Skeletal muscle satellite cell (primary cell): ENCODE measurements around the gene OR4B1.
"Not testable (repeated sequence)": the region's sequence is repeated elsewhere in the genome, so short reads cannot be mapped to it uniquely, and the experiment has no call there.

Experiments used
- H3K27me3 ChIP-seq: 2 replicates; pipeline ENCODE4 v1.7.0; 2013; ENCODE audit warnings: low read length; ENCODE audit not compliant: control insufficient read depth, insufficient read depth
- H3K36me3 ChIP-seq: 2 replicates; pipeline ENCODE4 v1.7.0; 2013; ENCODE audit warnings: mild to moderate bottlenecking, control low read depth, low read length; ENCODE audit not compliant: insufficient read depth
- H3K4me1 ChIP-seq: 2 replicates; pipeline ENCODE4 v1.7.0; 2013; ENCODE audit warnings: low read length; ENCODE audit not compliant: control insufficient read depth, insufficient read depth
- H3K4me2 ChIP-seq: 2 replicates; pipeline ENCODE4 v1.7.0; 2013; ENCODE audit warnings: mild to moderate bottlenecking, low read length
- H3K4me3 ChIP-seq: 2 replicates; pipeline ENCODE4 v1.7.0; 2013; ENCODE audit warnings: low read length
- H3K9ac ChIP-seq: 2 replicates; pipeline ENCODE4 v1.7.0; 2013; ENCODE audit warnings: mild to moderate bottlenecking, low read depth, low read length, moderate library complexity
- H3K9me3 ChIP-seq: replicated peaks from 2 replicates; pipeline ENCODE4 v1.7.0; 2013; ENCODE audit warnings: mild to moderate bottlenecking, control low read depth, low read length

Gene OR4B1

GRCh38 chr11:48184452-48184851 lies 32.2 kb upstream of the OR4B1 start:
- Histone ChIP-seq H3K4me2 (no peak overlapping the region), H3K4me3 (no peak overlapping the region), H3K9me3 (no peaks in the 10 kb centered on the region), H3K4me1 (no peaks in the 10 kb centered on the region), H3K36me3 (no peaks in the 10 kb centered on the region), H3K9ac (no peak overlapping the region), H3K27me3 (no peaks in the 10 kb centered on the region)

GRCh38 chr11:48190906-48191654 lies 25.5 kb upstream of the OR4B1 start:
- not testable (repeated sequence) for H3K27me3 ChIP-seq, H3K4me1 ChIP-seq, H3K4me3 ChIP-seq, H3K9ac ChIP-seq, H3K9me3 ChIP-seq, H3K4me2 ChIP-seq, H3K36me3 ChIP-seq

GRCh38 chr11:48193876-48194275 lies 22.7 kb upstream of the OR4B1 start:
- no peaks in the 10 kb centered on the region for H3K36me3 ChIP-seq
- H3K4me1 ChIP-seq = no peaks in the 10 kb centered on the region
- H3K9ac ChIP-seq = no peak overlapping the region
- H3K4me2 ChIP-seq = peak overlapping the region; percentile 7
- H3K27me3 ChIP-seq = no peaks in the 10 kb centered on the region
- no peaks in the 10 kb centered on the region for H3K9me3 ChIP-seq
- H3K4me3 ChIP-seq = no peak overlapping the region

GRCh38 chr11:48207881-48208280 lies 8.7 kb upstream of the OR4B1 start:
- Histone ChIP-seq H3K4me3 (no peak overlapping the region), H3K9ac (no peak overlapping the region), H3K4me2 (no peak overlapping the region), H3K36me3 (no peaks in the 10 kb centered on the region), H3K27me3 (no peaks in the 10 kb centered on the region), H3K9me3 (no peaks in the 10 kb centered on the region), H3K4me1 (no peaks in the 10 kb centered on the region)

GRCh38 chr11:48210052-48210451 lies 6.6 kb upstream of the OR4B1 start:
- H3K36me3 ChIP-seq = no peaks in the 10 kb centered on the region
- H3K4me2 ChIP-seq = no peak overlapping the region
- H3K9ac ChIP-seq = no peak overlapping the region
- no peaks in the 10 kb centered on the region for H3K4me1 ChIP-seq
- peaks cover 4% of the 10 kb centered on the region for H3K27me3 ChIP-seq
- H3K4me3 ChIP-seq = no peak overlapping the region
- no peaks in the 10 kb centered on the region for H3K9me3 ChIP-seq

- H3K4me2 ChIP-seq = no peak overlapping the region
- H3K4me3 ChIP-seq = no peak overlapping the region
- H3K27me3 ChIP-seq = no peaks in the 10 kb centered on the region
- H3K9me3 ChIP-seq = no peaks in the 10 kb centered on the region
- H3K36me3 ChIP-seq = no peaks in the 10 kb centered on the region
- no peak overlapping the region for H3K9ac ChIP-seq
- H3K4me1 ChIP-seq = no peaks in the 10 kb centered on the region
These were observed 12.2 kb downstream of the OR4B1 start for GRCh38 chr11:48228761-48229160.

- H3K9ac ChIP-seq, H3K4me3 ChIP-seq, H3K9me3 ChIP-seq, H3K4me1 ChIP-seq, H3K27me3 ChIP-seq, H3K4me2 ChIP-seq, H3K36me3 ChIP-seq: not testable (repeated sequence)
These were observed 13.4 kb downstream of the OR4B1 start for GRCh38 chr11:48230057-48230456.

GRCh38 chr11:48237727-48238126 lies 21.1 kb downstream of the OR4B1 start:
- Histone ChIP-seq H3K4me3 (no peak overlapping the region), H3K9ac (no peak overlapping the region), H3K9me3 (no peaks in the 10 kb centered on the region), H3K27me3 (no peaks in the 10 kb centered on the region), H3K4me1 (no peaks in the 10 kb centered on the region), H3K4me2 (no peak overlapping the region), H3K36me3 (no peaks in the 10 kb centered on the region)

GRCh38 chr11:48242501-48242900 lies 25.9 kb downstream of the OR4B1 start:
- H3K9ac ChIP-seq = no peak overlapping the region
- no peaks in the 10 kb centered on the region for H3K36me3 ChIP-seq
- no peak overlapping the region for H3K4me2 ChIP-seq
- H3K4me3 ChIP-seq = no peak overlapping the region
- H3K4me1 ChIP-seq = no peaks in the 10 kb centered on the region
- H3K27me3 ChIP-seq = no peaks in the 10 kb centered on the region
- no peaks in the 10 kb centered on the region for H3K9me3 ChIP-seq

- Histone ChIP-seq H3K36me3 (no peaks in the 10 kb centered on the region), H3K27me3 (no peaks in the 10 kb centered on the region), H3K4me3 (no peak within 1 kb of the TSS), H3K4me2 (no peak within 1 kb of the TSS), H3K9me3 (no peaks in the 10 kb centered on the region), H3K9ac (no peak within 1 kb of the TSS), H3K4me1 (no peaks in the 10 kb centered on the region)
These were observed 28.2 kb downstream of the OR4B1 start, which contains the start of gene OR4X2 for GRCh38 chr11:48244804-48245203. Gene OR4X2, plus strand, starts transcription at chr11:48245104. Its CDS starts 0 bp downstream, at chr11:48245104.

- Histone ChIP-seq H3K4me2 (no peak overlapping the region), H3K4me3 (no peak overlapping the region), H3K9me3 (no peaks in the 10 kb centered on the region), H3K27me3 (no peaks in the 10 kb centered on the region), H3K9ac (no peak overlapping the region), H3K4me1 (no peaks in the 10 kb centered on the region), H3K36me3 (no peaks in the 10 kb centered on the region)
These were observed 32.3 kb downstream of the OR4B1 start for GRCh38 chr11:48248902-48249301.

GRCh38 chr11:48261600-48261999 lies 45.0 kb downstream of the OR4B1 start:
- no peak overlapping the region for H3K9ac ChIP-seq
- H3K36me3 ChIP-seq = no peaks in the 10 kb centered on the region
- H3K4me1 ChIP-seq = no peaks in the 10 kb centered on the region
- H3K9me3 ChIP-seq = no peaks in the 10 kb centered on the region
- H3K4me2 ChIP-seq = no peak overlapping the region
- no peaks in the 10 kb centered on the region for H3K27me3 ChIP-seq
- H3K4me3 ChIP-seq = no peak overlapping the region
